Heart right ventricle (tissue), 16 donors: ENCODE measurements around the gene DYSF. TPM values are rescaled to one million over a fixed set of nuclear protein-coding genes. Genes with fewer than 3 reads are reported as not detected.

Experiments used
- ATAC-seq, 8 donors: fragments of 200-7000 bp; cut with Tn5 transposase; one replicate each; pipeline ENCODE4 v1.9.1; 2020; ENCODE audit warnings: mild to moderate bottlenecking in 8 of 8, moderate library complexity in 8 of 8, moderate number of reproducible peaks in 1 of 8
- DNase-seq, 2 donors: peaks; one replicate each; pipeline ENCODE4 v3.0.0-alpha.2; 2020
- H3K27ac ChIP-seq, 10 donors: fragments of 200-600 bp; sonication (generic) in 2 of 10; one replicate each; pipeline versions ENCODE4 v1.5.0 to v1.8.0; 2020 to 2022; ENCODE audit warnings: mild to moderate bottlenecking in 3 of 10
- H3K27me3 ChIP-seq, 7 donors: fragments of 200-600 bp; one replicate each; pipeline ENCODE4 v1.8.0; 2021 to 2022; ENCODE audit warnings: mild to moderate bottlenecking in 2 of 7
- H3K36me3 ChIP-seq, 9 donors: fragments of 200-600 bp; sonication (generic) in 1 of 9; one replicate each; pipeline versions ENCODE4 v1.5.0 to v1.8.0; 2020 to 2022; ENCODE audit warnings: mild to moderate bottlenecking in 2 of 9
- H3K4me1 ChIP-seq, 9 donors: fragments of 200-600 bp; sonication (generic) in 1 of 9; one replicate each; pipeline versions ENCODE4 v1.5.0 to v1.8.0; 2020 to 2022; ENCODE audit warnings: mild to moderate bottlenecking in 4 of 9
- H3K4me3 ChIP-seq, 10 donors: fragments of 200-600 bp; sonication (generic) in 2 of 10; one replicate each; pipeline versions ENCODE4 v1.5.0 to v1.8.0; 2020 to 2022; ENCODE audit warnings: mild to moderate bottlenecking in 7 of 10, moderate library complexity in 2 of 10
- H3K9me3 ChIP-seq, 11 donors: fragments of 200-600 bp in 10 of 11; sonication (generic) in 2 of 11; one replicate each; pipeline versions ENCODE4 v1.5.0 to v1.8.0; 2013 to 2022; ENCODE audit warnings: mild to moderate bottlenecking in 2 of 11, control low read depth in 1 of 11, moderate library complexity in 1 of 11
- WGBS, 2 donors: extraction: QIAGEN DNeasy Blood & Tissue Kit; methylation state at CpG; one replicate each; pipeline ENCODE4 v1.1.7; 2013; ENCODE audit warnings: inconsistent platforms in 1 of 2; 5-methylcytosine and 5-hydroxymethylcytosine counted together
- intact Hi-C, 10 donors: fragments of 100-400 bp; cut with DNase I; formaldehyde crosslinking; loops; one replicate each; pipeline versions ENCODE4 v1.11.1 to v1.14.2; 2022
- polyA plus RNA-seq, 2 donors: library from polyadenylated mRNA; stranded (reverse); fragments of 200-250 nt; gene quantifications; one replicate each; pipeline ENCODE4 v1.2.3, GENCODE V29; 2013
- total RNA-seq, 10 donors: library from RNA; stranded (reverse); fragmentation: NEBNext Ultra II Directional in 3 of 10; extraction: Animal tissue kit (Norgen Biotek cat#: 25700) in 3 of 10; gene quantifications; one replicate each; pipeline versions ENCODE4 v1.2.1 to v1.2.4, GENCODE V29; 2021 to 2023
- TF ChIP-seq, protein P1 (sequence below), 9 donors: fragments of 200-600 bp; sonication (generic) in 2 of 9; IDR thresholded peaks; one replicate each; pipeline versions ENCODE4 v1.5.0 to v1.8.0; 2021 to 2022; ENCODE audit warnings: antibody characterized with exemption in 9 of 9, mild to moderate bottlenecking in 5 of 9, moderate library complexity in 1 of 9
- donor health status: Arrhythmogenic right ventricular cardiomyopathy.
- donor health status: ischemic (EF 13 %, LVEDD 7.1; RV severe dilation, severe dysfunction).
- donor health status: healthy with polysubstance abuse.
- donor health status: DM: no; HTN: yes; CAD: no.
- donor health status: DM: no; HTN: no; CAD: no.
- donor health status: ischemic (EF 25% LVEDD 6.9; RV normal size, moderate dysfunction).
- donor health status: ischemic (EF 25% LVEDD 5.7; RV mildly dilated, moderate dysfunction).
- donor health status: healthy.
- donor health status: DM: yes; HTN: yes; CAD: no.
- donor health status: Ischemic cardiomyopathy.
- donor health status: ischemic (EF 35%, LVEDD 5.7; RV mildly dilated, moderate dysfunction).
- donor health status: nonischemic (EF 11% LVEDD 7.7; RV severe dilation, severe dysfunction).
- donor health status: DM: yes; HTN: yes; CAD: no.
- donor health status: PGD.
- donor health status: ischemic (EF 29% LVEDD 5.4; RV normal size, mild dysfunction).
- donor health status: nonischemic (EF 23%, LVEDD 6.1; RV moderate dilation, normal function).

Gene DYSF
- total and polyA plus RNA-seq, 12 donors, result 20.6 to 100 (median 64.8) TPM

DNA sequence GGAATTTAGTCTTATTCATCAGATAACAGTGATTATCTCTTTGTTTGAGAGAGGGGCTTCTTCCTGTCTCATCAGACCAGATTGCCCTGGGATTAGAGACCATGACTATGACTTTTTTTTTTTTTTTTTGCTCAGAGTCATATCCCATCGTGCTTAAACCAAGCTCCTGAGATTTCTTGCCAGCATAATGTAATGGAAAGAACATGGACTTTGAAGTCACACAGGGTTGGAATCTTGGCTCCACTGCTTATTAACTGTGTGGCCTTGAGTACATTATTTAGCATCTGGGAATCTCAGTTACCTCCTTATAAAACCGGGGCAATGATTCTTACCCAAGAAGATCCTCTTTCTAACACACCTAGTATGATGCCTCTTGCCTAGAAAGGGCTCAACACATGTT, 268.3 kb downstream of the DYSF start:
- no peaks in the 10 kb centered on the region for H3K27me3 ChIP-seq
- TF ChIP-seq, protein P1, sequence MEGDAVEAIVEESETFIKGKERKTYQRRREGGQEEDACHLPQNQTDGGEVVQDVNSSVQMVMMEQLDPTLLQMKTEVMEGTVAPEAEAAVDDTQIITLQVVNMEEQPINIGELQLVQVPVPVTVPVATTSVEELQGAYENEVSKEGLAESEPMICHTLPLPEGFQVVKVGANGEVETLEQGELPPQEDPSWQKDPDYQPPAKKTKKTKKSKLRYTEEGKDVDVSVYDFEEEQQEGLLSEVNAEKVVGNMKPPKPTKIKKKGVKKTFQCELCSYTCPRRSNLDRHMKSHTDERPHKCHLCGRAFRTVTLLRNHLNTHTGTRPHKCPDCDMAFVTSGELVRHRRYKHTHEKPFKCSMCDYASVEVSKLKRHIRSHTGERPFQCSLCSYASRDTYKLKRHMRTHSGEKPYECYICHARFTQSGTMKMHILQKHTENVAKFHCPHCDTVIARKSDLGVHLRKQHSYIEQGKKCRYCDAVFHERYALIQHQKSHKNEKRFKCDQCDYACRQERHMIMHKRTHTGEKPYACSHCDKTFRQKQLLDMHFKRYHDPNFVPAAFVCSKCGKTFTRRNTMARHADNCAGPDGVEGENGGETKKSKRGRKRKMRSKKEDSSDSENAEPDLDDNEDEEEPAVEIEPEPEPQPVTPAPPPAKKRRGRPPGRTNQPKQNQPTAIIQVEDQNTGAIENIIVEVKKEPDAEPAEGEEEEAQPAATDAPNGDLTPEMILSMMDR (IDR thresholded peaks at IDR 0.05), result no peak
- ATAC-seq, result peak in 1 of 8 donors; percentile 15
- 42 to 53% methylated on average over 2 of the region's 2 CpGs for WGBS, 2 donors
- H3K27ac ChIP-seq, result peak overlapping the region in 5 of 10 donors; percentile 10 to 52 (median 31)
- peaks cover 0 to 24% (median 11%) of the 10 kb centered on the region in 11 donors for H3K9me3 ChIP-seq
- no peaks in the 10 kb centered on the region for H3K36me3 ChIP-seq
- DNase-seq, result no peak
- H3K4me1 ChIP-seq, result peaks cover 27 to 55% (median 44%) of the 10 kb centered on the region in 9 donors
- intact Hi-C loops, result no loop called here
- H3K4me3 ChIP-seq, result no peak overlapping the region

DNA sequence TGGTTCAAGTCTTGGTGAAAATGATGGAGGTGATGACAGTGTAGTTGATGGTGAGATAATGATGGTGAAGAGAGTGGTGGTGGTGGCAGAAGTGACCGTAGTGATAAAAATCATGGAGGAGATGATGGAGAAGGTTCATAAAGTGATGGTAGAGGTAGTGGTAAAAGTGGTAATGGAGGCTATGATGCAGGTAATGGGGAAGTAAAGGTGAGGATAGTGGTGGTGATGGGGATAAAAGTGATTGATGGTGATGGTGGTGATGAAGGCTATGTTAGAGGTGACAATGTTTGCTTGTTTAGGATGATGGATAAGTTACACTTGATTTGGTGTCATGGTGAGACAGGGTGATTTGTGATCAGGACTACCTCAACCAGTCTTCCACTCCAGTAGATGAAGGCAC, 268.9 kb downstream of the DYSF start:
- TF ChIP-seq, protein P1 (IDR thresholded peaks at IDR 0.05), result no peak
- no peaks in the 10 kb centered on the region for H3K27me3 ChIP-seq
- intact Hi-C loops, result no loop called here
- WGBS, 2 donors, result 94 to 100% methylated on average over 1 of the region's 1 CpG
- H3K9me3 ChIP-seq, result peaks cover 0 to 24% (median 11%) of the 10 kb centered on the region in 11 donors
- no peaks in the 10 kb centered on the region for H3K36me3 ChIP-seq
- H3K4me3 ChIP-seq, result no peak overlapping the region
- DNase-seq (no peak), ATAC-seq (no peak)
- H3K4me1 ChIP-seq, result peaks cover 22 to 49% (median 37%) of the 10 kb centered on the region in 9 donors
- H3K27ac ChIP-seq, result peak overlapping the region in 1 of 10 donors; percentile 41

DNA sequence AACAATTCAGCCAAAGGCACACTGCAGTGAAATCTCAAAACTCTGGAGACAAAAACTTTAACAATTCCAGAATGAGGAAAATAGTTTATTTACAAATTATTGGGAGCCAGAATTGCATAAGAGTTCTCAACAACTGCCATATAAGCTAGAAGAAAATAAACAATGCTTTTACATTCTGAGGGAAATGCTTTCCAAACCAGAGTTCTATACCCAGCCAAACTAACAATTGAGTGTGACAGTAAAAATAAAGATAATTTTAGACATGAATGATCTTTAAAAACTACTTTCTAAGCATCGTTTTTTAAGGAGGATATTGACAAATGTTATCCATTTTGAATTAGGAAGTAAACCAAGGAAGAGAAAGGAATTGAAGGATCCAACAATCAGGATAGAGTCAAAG, 271.4 kb downstream of the DYSF start:
- H3K9me3 ChIP-seq, result peaks cover 0 to 24% (median 11%) of the 10 kb centered on the region in 11 donors
- intact Hi-C loops, result no loop called here
- H3K36me3 ChIP-seq, result no peaks in the 10 kb centered on the region
- WGBS, 2 donors, result 55 to 78% methylated on average over 1 of the region's 1 CpG
- no peak overlapping the region for H3K27ac ChIP-seq
- H3K4me3 ChIP-seq, result no peak overlapping the region
- TF ChIP-seq, protein P1 (IDR thresholded peaks at IDR 0.05), result no peak
- ATAC-seq, result no peak
- H3K27me3 ChIP-seq, result no peaks in the 10 kb centered on the region
- DNase-seq, result no peak
- H3K4me1 ChIP-seq, result peaks cover 7 to 26% (median 16%) of the 10 kb centered on the region in 9 donors

DNA sequence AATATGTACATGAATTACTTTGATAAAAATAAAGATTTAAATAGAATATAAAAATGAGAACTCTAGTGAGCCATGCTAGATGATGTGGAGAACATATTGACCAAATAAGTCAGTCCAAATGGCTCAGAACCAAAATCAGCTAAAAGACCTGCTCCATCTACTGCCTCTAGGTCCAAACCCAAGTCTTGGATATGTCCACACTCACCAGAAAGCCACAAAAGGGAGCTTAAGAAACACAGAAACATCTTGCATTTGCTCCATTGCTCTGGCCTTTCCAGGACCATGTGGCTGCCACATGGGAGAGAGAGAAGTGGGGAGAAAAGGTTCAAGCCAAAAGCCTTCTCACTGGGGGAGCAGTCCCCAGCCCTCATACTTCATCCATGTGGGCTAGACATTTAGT, 272.5 kb downstream of the DYSF start:
- H3K4me1 ChIP-seq, result peaks cover 3 to 15% (median 7%) of the 10 kb centered on the region in 9 donors
- TF ChIP-seq, protein P1 (IDR thresholded peaks at IDR 0.05), result no peak
- DNase-seq, result no peak
- H3K27ac ChIP-seq, result no peak overlapping the region
- no peaks in the 10 kb centered on the region for H3K27me3 ChIP-seq
- H3K9me3 ChIP-seq, result peaks cover 0 to 24% (median 11%) of the 10 kb centered on the region in 11 donors
- ATAC-seq, result no peak
- no peaks in the 10 kb centered on the region for H3K36me3 ChIP-seq
- intact Hi-C loops, result no loop called here
- H3K4me3 ChIP-seq, result no peak overlapping the region
